Measurements from ENCODE around the gene SORCS2. TPM values are rescaled to one million over a fixed set of nuclear protein-coding genes. Genes with fewer than 3 reads are reported as not detected.

SORCS2 gene
- total and polyA plus RNA-seq, 2 of the 4 experiments (the other 2 are of a cell fraction), result 0.36 to 0.62 TPM

- no peak for TF ChIP-seq CEBPB (IDR thresholded peaks at IDR 0.05; ENCODE audit: low read depth, low read length)
- no peak for TF ChIP-seq RAD21 (IDR thresholded peaks at IDR 0.05; ENCODE audit: low read length)
- no peak for TF ChIP-seq SMC3 (IDR thresholded peaks at IDR 0.05; ENCODE audit: low read depth, low read length)
- no peak for TF ChIP-seq CHD1 (IDR thresholded peaks at IDR 0.05; ENCODE audit: low read depth, low read length)
- no peak for TF ChIP-seq NFE2L2 (IDR thresholded peaks at IDR 0.05; ENCODE audit: low read depth, low read length)
Observed at GRCh38 chr4:7199129-7199725, 6.9 kb downstream of the SORCS2 start (continued).

- H2BK20ac ChIP-seq (ENCODE audit: low read depth, low read length), result no peak overlapping the region
- no peak overlapping the region for H3K4me3 ChIP-seq (ENCODE audit: insufficient read depth, low read depth, low read length)
- H3K4me1 ChIP-seq (ENCODE audit: control insufficient read depth, insufficient read depth, low read length), result peaks cover 3% of the 10 kb centered on the region; the same call in 1 of the 2 replicates
- H4K20me1 ChIP-seq (ENCODE audit: insufficient read depth, low read length), result no peaks in the 10 kb centered on the region; the same call in 1 of the 2 replicates
- H3K27ac ChIP-seq (ENCODE audit: insufficient read depth, low read length), result no peak overlapping the region
- no peaks in the 10 kb centered on the region; the same call in 1 of the 2 replicates for H3K9me1 ChIP-seq (ENCODE audit: insufficient read depth, low read length)
- H3K14ac ChIP-seq (replicated peaks; ENCODE audit: low read depth, low read length), result no peak overlapping the region
- no peak overlapping the region for H4K5ac ChIP-seq (ENCODE audit: low read depth, low read length)
- ChIA-PET POLR2A (ENCODE audit: unreplicated experiment) (no interaction called here), CTCF (no interaction called here)
- no peaks in the 10 kb centered on the region for H3K9me3 ChIP-seq (ENCODE audit: control insufficient read depth, insufficient read depth, low read length)
- intact Hi-C loops (cut with micrococcal nuclease) (loop anchor here (10.0 kb wide), 1 partner anchor 785 kb away; no protein-coding TSS in a partner anchor), in situ Hi-C loops (cut with MboI; ENCODE audit: low sequenced_read_pairs) (loop anchor here (5.0 to 10.0 kb wide), 2 partner anchors 87 to 525 kb away; no protein-coding TSS in a partner anchor), dilution Hi-C loops (cut with HindIII; ENCODE audit: low sequenced_read_pairs, unreplicated experiment) (no loop called here)
- no peak overlapping the region for H4K8ac ChIP-seq (ENCODE audit: low read depth in 2 of 2, low read length in 2 of 2)
- no peak overlapping the region for H3K9ac ChIP-seq (ENCODE audit: low read depth, low read length)
- no peak overlapping the region for H2BK120ac ChIP-seq (ENCODE audit: low read depth, low read length)
- no peak overlapping the region for H3K23ac ChIP-seq (ENCODE audit: low read depth, low read length)
- ATAC-seq (ENCODE audit: low read depth), result no peak
- no peak overlapping the region for H2AK5ac ChIP-seq (ENCODE audit: low read depth, low read length)
- H4K91ac ChIP-seq (ENCODE audit: insufficient read depth, low read depth, low read length), result no peak overlapping the region
- no peak for DNase-seq
- no peak overlapping the region for H2BK5ac ChIP-seq (ENCODE audit: low read depth, low read length, poor library complexity, severe bottlenecking)
- H3K36me3 ChIP-seq (ENCODE audit: control insufficient read depth, insufficient read depth, low read length), result no peaks in the 10 kb centered on the region
- no peak overlapping the region for H2AFZ ChIP-seq (replicated peaks; ENCODE audit: low read length, poor library complexity)
- TF ChIP-seq CHD1 (IDR thresholded peaks at IDR 0.05; ENCODE audit: low read depth, low read length) (no peak), MAFK (IDR thresholded peaks at IDR 0.05; ENCODE audit: low read depth, low read length) (no peak), RCOR1 (IDR thresholded peaks at IDR 0.05; ENCODE audit: insufficient replicate concordance, low read length) (no peak), SMC3 (IDR thresholded peaks at IDR 0.05; ENCODE audit: low read depth, low read length) (no peak), NFE2L2 (IDR thresholded peaks at IDR 0.05; ENCODE audit: low read depth, low read length) (no peak), RAD21 (IDR thresholded peaks at IDR 0.05; ENCODE audit: low read length) (no peak)
- TF ChIP-seq, protein P1, sequence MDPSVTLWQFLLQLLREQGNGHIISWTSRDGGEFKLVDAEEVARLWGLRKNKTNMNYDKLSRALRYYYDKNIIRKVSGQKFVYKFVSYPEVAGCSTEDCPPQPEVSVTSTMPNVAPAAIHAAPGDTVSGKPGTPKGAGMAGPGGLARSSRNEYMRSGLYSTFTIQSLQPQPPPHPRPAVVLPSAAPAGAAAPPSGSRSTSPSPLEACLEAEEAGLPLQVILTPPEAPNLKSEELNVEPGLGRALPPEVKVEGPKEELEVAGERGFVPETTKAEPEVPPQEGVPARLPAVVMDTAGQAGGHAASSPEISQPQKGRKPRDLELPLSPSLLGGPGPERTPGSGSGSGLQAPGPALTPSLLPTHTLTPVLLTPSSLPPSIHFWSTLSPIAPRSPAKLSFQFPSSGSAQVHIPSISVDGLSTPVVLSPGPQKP (IDR thresholded peaks at IDR 0.05; ENCODE audit: borderline replicate concordance, low read depth, low read length), result no peak
- TF ChIP-seq, protein P2, sequence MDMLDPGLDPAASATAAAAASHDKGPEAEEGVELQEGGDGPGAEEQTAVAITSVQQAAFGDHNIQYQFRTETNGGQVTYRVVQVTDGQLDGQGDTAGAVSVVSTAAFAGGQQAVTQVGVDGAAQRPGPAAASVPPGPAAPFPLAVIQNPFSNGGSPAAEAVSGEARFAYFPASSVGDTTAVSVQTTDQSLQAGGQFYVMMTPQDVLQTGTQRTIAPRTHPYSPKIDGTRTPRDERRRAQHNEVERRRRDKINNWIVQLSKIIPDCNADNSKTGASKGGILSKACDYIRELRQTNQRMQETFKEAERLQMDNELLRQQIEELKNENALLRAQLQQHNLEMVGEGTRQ (IDR thresholded peaks at IDR 0.05; ENCODE audit: low read depth, low read length), result no peak
- no peak overlapping the region for H3K4ac ChIP-seq (ENCODE audit: low read depth, low read length)
- no peak overlapping the region for H2BK15ac ChIP-seq (ENCODE audit: low read depth, low read length)
- H3K4me2 ChIP-seq (ENCODE audit: low read depth, low read length), result no peak overlapping the region
- WGBS, 2 experiments (ENCODE audit: extremely low coverage in 2 of 2, insufficient read length in 1 of 2), result 93% methylated on average over 6 of the region's 16 CpGs; no CpG with 5 or more reads in 1 of the 2 experiments
- no TSS peak for BruUV-seq (replicated peaks)
- H3K56ac ChIP-seq (ENCODE audit: extremely low read depth, insufficient read depth, low read length), result no peak overlapping the region
- H3K18ac ChIP-seq (ENCODE audit: low read depth, low read length), result no peak overlapping the region
- no peak overlapping the region for H2AK9ac ChIP-seq (replicated peaks; ENCODE audit: low read depth, low read length, poor library complexity)
- peaks cover 20% of the 10 kb centered on the region for H3K27me3 ChIP-seq (ENCODE audit: control insufficient read depth, insufficient read depth, low read length)
- no peaks in the 10 kb centered on the region for H3K79me1 ChIP-seq (ENCODE audit: low read depth in 1 of 2, low read length in 2 of 2)
Observed at GRCh38 chr4:7199771-7200441, 7.6 kb downstream of the SORCS2 start.
